ENCODE results near the gene OAS1.

- TF ChIP-seq CTCF (IDR thresholded peaks at IDR 0.05) (no peak), POLR2A (IDR thresholded peaks at IDR 0.05) (no peak)
These were observed 36.3 kb upstream of the OAS1 start for GRCh38 chr12:112870267-112870980.

All from esophagus squamous epithelium (tissue), 4 donors.